ENCODE results near the gene C17orf107. TPM values are rescaled to one million over a fixed set of nuclear protein-coding genes. Genes with fewer than 3 reads are reported as not detected.
A peak's percentile ranks its signal among the peaks of the same experiment; 100 is the strongest.

C17orf107 gene
- total and polyA plus RNA-seq, 9 of the 15 experiments (the other 6 are each of a cell fraction or from before 2014, with no cell fraction given): 0.05 to 0.29 (median 0.07) TPM; not detected in 4

DNA sequence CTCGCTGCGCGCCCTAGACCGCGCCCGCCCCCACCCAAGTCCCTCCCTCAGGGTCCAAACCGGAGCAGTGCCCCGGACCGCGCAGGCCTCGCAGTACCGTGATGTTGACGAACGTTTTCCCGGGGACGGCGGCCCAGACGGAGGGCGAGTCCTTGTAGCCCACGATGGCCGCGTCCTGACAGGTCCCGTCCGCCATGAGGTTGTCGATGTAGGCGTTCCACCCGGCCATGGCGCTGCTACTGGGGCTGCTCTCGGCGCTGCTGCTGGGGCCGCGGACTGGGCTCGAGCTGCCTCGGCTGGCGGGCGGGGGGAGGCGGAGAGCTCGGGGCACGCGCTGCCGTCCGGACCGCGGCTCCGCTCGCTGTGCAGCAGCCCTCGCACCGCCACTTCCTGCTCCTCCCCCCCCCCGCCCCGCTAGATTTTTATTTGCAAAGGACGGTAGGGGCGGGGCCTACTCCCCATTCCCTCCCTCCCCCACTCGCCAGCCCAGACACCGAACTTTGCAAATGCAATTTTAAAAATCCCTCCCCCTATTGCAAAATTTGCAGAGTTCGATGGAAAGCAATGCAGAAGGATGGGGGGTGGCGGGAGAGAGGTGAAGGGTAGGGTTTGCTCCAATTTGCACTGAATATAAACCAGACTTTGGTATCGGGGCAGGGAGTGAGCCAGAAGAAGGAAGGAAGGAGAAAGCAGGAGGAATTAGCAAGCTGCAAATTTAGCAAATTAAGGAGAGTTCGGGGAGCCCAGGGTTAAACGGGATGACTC is 49.0 kb downstream of the C17orf107 start, which contains the start of gene PFN1 (continued):
- TF ChIP-seq RBM14 (IDR thresholded peaks at IDR 0.05; ENCODE audit: borderline replicate concordance, insufficient read depth, low read depth, low read length) (no peak), ARNT (IDR thresholded peaks at IDR 0.05) (peak in 1 of 2 experiments; percentile 81; a peak in 1 of 4 replicates), BRF1 (IDR thresholded peaks at IDR 0.05; ENCODE audit: borderline replicate concordance, extremely low read depth, insufficient read length) (no peak), RBM39 (optimal IDR thresholded peaks at IDR 0.05; ENCODE audit: low read depth, low read length) (no peak), SMAD4 (CRISPR knock-in tag; conservative IDR thresholded peaks at IDR 0.05) (peak; percentile 40; the same call in 1 of the 2 replicates), SRSF3 (IDR thresholded peaks at IDR 0.05; ENCODE audit: insufficient read depth, low read length) (no peak), ZC3H11A (IDR thresholded peaks at IDR 0.05; ENCODE audit: low read depth, low read length) (no peak), MAFG (tag; conservative IDR thresholded peaks at IDR 0.05) (peak; percentile 15; the same call in 1 of the 2 replicates), OTX1 (CRISPR knock-in tag; IDR thresholded peaks at IDR 0.05) (peak; percentile 62; the same call in 1 of the 2 replicates), SP1 (CRISPR knock-in tag; IDR thresholded peaks at IDR 0.05) (peak; percentile 55), ZNF324 (CRISPR knock-in tag; IDR thresholded peaks at IDR 0.05) (no peak), CEBPG (CRISPR knock-in tag; IDR thresholded peaks at IDR 0.05) (peak; percentile 51; the same call in 1 of the 2 replicates), CEBPG (tag; conservative IDR thresholded peaks at IDR 0.05 in 1 of 2, IDR thresholded peaks at IDR 0.05 in 1 of 2) (peak; percentile 80 to 87), TCF7L2 (IDR thresholded peaks at IDR 0.05; ENCODE audit: low read depth, low read length) (no peak)
- TF ChIP-seq, protein P1, sequence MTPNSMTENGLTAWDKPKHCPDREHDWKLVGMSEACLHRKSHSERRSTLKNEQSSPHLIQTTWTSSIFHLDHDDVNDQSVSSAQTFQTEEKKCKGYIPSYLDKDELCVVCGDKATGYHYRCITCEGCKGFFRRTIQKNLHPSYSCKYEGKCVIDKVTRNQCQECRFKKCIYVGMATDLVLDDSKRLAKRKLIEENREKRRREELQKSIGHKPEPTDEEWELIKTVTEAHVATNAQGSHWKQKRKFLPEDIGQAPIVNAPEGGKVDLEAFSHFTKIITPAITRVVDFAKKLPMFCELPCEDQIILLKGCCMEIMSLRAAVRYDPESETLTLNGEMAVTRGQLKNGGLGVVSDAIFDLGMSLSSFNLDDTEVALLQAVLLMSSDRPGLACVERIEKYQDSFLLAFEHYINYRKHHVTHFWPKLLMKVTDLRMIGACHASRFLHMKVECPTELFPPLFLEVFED (CRISPR knock-in tag; conservative IDR thresholded peaks at IDR 0.05): 0 out of 2 replicates have a peak, but pooled peaks have one; percentile 56
- TF ChIP-seq, protein P2, sequence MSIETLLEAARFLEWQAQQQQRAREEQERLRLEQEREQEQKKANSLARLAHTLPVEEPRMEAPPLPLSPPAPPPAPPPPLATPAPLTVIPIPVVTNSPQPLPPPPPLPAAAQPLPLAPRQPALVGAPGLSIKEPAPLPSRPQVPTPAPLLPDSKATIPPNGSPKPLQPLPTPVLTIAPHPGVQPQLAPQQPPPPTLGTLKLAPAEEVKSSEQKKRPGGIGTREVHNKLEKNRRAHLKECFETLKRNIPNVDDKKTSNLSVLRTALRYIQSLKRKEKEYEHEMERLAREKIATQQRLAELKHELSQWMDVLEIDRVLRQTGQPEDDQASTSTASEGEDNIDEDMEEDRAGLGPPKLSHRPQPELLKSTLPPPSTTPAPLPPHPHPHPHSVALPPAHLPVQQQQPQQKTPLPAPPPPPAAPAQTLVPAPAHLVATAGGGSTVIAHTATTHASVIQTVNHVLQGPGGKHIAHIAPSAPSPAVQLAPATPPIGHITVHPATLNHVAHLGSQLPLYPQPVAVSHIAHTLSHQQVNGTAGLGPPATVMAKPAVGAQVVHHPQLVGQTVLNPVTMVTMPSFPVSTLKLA (conservative IDR thresholded peaks at IDR 0.05): peak; percentile 32 to 41
